GM12891 (cell line): Measurements from ENCODE around the gene JOSD2.

Experiments used
- DNase-seq: peaks from one replicate; pipeline ENCODE4 v3.0.0; 2011; ENCODE audit warnings: low spot score; ENCODE audit not compliant: insufficient read length
- FAIRE-seq: peaks from 2 replicates; lab custom pipeline; 2011; peaks lifted over from hg19 to GRCh38; lab: Jason Lieb, UNC
- PAX5 ChIP-seq: IDR thresholded peaks from 2 replicates; pipeline ENCODE4 v1.6.1; 2011; ENCODE audit warnings: low read length, moderate library complexity, mild to moderate bottlenecking; ENCODE audit not compliant: insufficient read depth, severe bottlenecking
- POLR2A ChIP-seq: IDR thresholded peaks from 2 replicates; pipeline ENCODE4 v1.6.1; 2011; ENCODE audit warnings: low read depth, low read length, control low read depth
- POLR2AphosphoS5 ChIP-seq: IDR thresholded peaks from 2 replicates; pipeline ENCODE4 v1.6.1; 2011; ENCODE audit warnings: low read depth, low read length, control low read depth
- POU2F2 ChIP-seq: IDR thresholded peaks from 2 replicates; pipeline ENCODE4 v1.6.1; 2011; ENCODE audit warnings: low read depth, mild to moderate bottlenecking, control low read depth, low read length, moderate library complexity
- SPI1 ChIP-seq: IDR thresholded peaks from 2 replicates; pipeline ENCODE4 v1.6.1; 2011; ENCODE audit warnings: low read depth, low read length, control low read depth
- TAF1 ChIP-seq: IDR thresholded peaks from 2 replicates; pipeline ENCODE4 v1.6.1; 2011; ENCODE audit warnings: low read depth, low read length, control low read depth

JOSD2 gene

DNA sequence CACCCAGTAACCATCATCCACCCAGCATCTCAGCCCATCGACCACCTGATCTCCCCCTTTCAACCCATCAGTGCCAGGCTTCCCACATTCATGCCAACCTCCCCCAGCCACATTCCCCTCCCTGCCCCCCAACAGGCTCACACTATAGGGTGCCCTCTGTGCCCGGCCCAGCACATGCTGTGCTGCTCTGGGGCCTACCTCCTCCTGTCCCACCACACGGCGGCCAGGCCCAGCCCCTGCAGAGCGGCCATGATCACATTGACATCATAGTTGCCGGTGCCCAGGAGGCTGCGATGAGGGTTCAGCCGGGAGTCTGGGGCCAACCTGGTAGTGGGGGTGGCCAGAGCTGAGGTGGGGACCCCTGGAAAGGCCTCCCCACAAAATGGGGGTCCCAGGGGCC, 3.6 kb downstream of the JOSD2 start:
- FAIRE-seq (no peak), DNase-seq (no peak)
- TF ChIP-seq POU2F2 (no peak), TAF1 (no peak), POLR2A (no peak), POLR2AphosphoS5 (no peak)

DNA sequence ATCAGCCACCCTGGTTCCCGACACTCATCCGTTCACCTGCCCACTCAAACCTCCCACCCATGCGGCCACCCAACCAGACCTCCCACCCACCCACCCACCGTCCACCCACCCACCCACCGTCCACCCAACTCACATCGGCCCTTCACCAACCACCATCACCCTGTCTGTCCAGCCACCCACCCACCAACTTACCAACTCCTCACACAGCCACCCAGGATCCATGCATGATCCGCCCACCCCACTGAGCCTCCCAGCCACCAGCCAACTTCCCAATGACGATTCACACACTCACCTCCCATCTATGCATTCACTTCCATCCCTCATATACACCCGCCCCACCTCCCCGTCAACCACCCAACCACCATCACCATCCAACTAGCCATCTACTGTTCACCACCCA, 4.3 kb downstream of the JOSD2 start:
- TF ChIP-seq POLR2A (no peak), POLR2AphosphoS5 (no peak), PAX5 (no peak), SPI1 (no peak), POU2F2 (no peak), TAF1 (no peak)
- no peak for DNase-seq
- no peak for FAIRE-seq

DNA sequence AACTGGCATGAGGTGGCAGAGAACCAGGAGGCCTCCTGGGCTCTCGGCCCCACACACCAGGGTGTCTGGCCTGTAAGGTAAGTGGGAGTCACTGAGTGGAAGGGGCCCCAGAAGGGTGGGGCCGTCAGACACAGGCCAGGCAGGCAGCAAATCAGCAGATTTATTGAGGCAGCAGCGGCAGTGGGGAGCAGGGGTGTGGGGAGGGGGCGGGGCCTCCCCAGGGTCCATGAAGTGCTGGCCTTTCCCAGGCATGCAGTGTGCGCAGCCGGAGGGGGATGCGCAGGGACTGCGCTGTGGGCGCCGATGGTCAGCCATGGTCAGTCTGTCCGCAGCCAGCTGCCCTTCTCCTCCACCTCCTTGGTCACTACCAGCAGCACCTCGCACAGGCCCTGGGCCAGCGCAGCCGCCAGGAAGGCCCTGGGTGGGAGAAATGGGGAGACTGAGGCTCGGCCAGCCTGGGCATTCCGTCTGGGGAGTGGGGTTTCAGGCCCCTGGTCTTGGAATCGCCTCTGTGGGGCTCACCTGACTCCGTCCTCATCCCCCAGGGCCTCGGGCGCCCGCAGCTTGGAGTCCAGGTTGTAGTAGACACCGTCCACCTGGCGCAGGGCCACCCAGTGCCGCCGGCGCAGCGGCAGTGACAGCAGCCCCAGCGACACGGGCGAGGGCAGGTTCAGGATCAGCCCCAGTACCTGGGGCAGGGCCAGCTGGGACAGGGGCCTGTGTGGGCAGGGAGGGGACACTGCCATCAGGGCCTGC, 5.0 kb downstream of the JOSD2 start:
- FAIRE-seq (no peak), DNase-seq (no peak)
- TF ChIP-seq POU2F2 (no peak), SPI1 (no peak), TAF1 (no peak), PAX5 (no peak), POLR2A (no peak), POLR2AphosphoS5 (no peak)

GRCh38 chr19:50501568-50502475, 9.2 kb downstream of the JOSD2 start:
- DNase-seq (no peak), FAIRE-seq (no peak)
- no peak for TF ChIP-seq PAX5
- TF ChIP-seq POLR2AphosphoS5, result no peak
- TF ChIP-seq POU2F2, result no peak
- no peak for TF ChIP-seq TAF1
- no peak for TF ChIP-seq SPI1
- TF ChIP-seq POLR2A, result no peak

GRCh38 chr19:50501186-50501567, 9.8 kb downstream of the JOSD2 start:
- TF ChIP-seq PAX5 (no peak), TAF1 (no peak), SPI1 (no peak), POLR2AphosphoS5 (no peak), POLR2A (no peak), POU2F2 (no peak)
- no peak for FAIRE-seq
- DNase-seq, result no peak

- TF ChIP-seq POU2F2 (no peak), TAF1 (no peak), PAX5 (no peak), SPI1 (no peak), POLR2A (no peak)
- FAIRE-seq, result no peak
- no peak for DNase-seq
Observed at GRCh38 chr19:50500753-50501151, 10.2 kb downstream of the JOSD2 start.

GRCh38 chr19:50500060-50500752, 10.8 kb downstream of the JOSD2 start:
- no peak for DNase-seq
- no peak for FAIRE-seq
- no peak for TF ChIP-seq PAX5
- TF ChIP-seq SPI1, result no peak
- TF ChIP-seq POU2F2, result no peak
- no peak for TF ChIP-seq POLR2AphosphoS5
- no peak for TF ChIP-seq TAF1
- TF ChIP-seq POLR2A, result no peak

GRCh38 chr19:50498219-50499056, 12.6 kb downstream of the JOSD2 start:
- TF ChIP-seq POLR2AphosphoS5 (no peak), POU2F2 (no peak)
- FAIRE-seq, result no peak
- DNase-seq, result no peak

DNA sequence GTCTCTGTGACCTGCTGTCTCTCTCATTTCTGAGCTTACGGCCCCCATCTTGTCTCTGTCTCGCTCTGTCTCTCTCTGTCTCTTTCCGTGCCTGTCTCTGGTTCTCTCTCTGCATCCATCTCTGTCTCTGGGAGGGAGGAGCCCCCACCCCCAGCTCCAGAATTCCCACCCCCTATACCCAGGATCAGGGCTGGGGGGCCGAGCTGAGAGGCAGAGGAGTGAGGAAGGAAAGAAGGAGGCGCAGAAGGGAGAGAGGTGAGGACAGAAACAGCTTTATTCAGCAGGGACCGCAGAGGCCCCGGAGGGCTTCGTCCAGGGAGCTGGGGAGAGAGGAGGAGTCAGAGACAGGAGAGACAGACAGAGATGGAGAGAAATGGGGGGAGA, 14.0 kb downstream of the JOSD2 start:
- TF ChIP-seq POLR2A, result no peak
- TF ChIP-seq PAX5, result no peak
- TF ChIP-seq POU2F2, result no peak
- no peak for TF ChIP-seq POLR2AphosphoS5
- TF ChIP-seq SPI1, result no peak
- TF ChIP-seq TAF1, result no peak
- no peak for FAIRE-seq
- no peak for DNase-seq
